ENCODE data around the gene SSBP2.
"Not testable (repeated sequence)": the region's sequence is repeated elsewhere in the genome, so short reads cannot be mapped to it uniquely, and the experiment has no call there.

SSBP2 gene

DNA sequence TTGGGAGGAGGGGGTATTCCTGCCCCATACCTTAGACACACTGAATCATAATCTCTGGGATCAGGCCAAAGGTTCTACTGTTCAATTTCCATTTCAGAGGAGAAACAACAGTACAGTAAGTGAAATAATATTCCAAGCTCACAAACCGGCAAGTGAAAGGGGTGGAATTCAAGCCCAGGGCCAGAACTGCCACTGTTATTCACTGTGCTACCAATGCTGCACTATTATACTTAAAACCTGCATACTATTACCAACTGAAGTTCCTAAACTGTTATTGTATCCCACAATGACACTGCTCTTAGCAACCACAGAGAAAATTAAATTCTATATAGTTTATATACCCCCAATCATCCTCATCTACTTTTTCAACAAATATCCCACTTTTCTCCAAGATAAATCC, 24.6 kb downstream of the SSBP2 start:
- no peak for DNase-seq

DNA sequence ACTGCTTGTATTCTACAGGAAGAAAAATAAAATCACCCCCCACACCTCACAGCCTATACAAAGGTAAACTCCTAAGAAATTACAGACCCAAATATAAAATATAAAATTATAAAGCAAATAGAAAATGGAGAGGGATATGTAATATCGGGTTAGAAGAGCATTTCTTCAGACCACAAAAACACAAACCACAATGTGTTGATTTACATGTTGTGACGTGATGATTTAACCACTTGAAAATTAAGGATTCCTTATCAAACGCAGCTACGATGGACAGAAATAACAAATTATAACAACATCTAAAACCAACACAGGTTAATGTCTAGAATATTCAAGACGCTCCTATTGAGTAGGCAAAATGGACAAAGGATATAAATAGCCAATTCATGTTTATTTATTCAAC, 26.3 kb downstream of the SSBP2 start:
- no peak for DNase-seq

GRCh38 chr5:81724108-81724507, 26.8 kb downstream of the SSBP2 start:
- DNase-seq: no peak

DNA sequence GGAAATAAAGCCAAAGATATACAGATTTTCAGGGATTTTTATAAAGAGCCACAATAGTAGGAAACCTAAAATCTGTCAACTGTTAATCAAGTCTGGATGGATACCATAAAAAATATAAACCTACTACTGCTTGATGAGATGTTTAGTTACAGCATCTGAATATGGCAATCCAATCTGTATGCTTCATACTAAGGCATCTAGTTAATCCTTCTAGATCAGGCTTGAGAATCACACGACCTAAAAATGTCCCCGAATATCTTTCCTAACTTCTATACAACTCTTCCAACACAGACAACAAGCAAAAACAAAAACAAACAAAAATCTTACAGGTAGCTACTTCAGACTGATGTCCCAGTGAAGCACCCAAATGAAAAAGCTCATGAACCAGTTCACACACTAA, 29.8 kb downstream of the SSBP2 start:
- DNase-seq: no peak

GRCh38 chr5:81719743-81720345, 31.1 kb downstream of the SSBP2 start:
- no peak for DNase-seq

GRCh38 chr5:81718300-81718699, 32.6 kb downstream of the SSBP2 start:
- DNase-seq: no peak

- DNase-seq: no peak
These were observed 33.0 kb downstream of the SSBP2 start for GRCh38 chr5:81717860-81718259.

- DNase-seq: no peak
These were observed 33.7 kb downstream of the SSBP2 start for GRCh38 chr5:81717226-81717625.

DNA sequence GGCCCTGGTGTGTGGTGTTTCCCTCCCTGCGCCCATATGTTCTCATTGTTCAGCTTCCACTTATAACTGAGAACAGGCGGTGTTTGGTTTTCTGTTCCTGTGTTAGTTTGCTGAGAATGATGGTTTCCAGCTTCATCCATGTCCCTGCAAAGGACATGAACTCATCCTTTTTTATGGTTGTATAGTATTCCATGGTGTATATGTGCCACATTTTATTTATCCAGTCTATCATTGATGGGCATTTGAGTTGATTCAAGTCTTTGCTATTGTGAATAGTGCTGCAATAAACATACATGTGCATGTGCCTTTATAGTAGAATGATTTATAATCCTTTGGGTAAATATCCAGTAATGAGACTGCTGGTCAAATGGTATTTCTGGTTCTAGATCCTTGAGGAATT, 36.8 kb downstream of the SSBP2 start:
- DNase-seq: not testable (repeated sequence)

GRCh38 chr5:81708889-81709288, 42.0 kb downstream of the SSBP2 start:
- no peak for DNase-seq

DNA sequence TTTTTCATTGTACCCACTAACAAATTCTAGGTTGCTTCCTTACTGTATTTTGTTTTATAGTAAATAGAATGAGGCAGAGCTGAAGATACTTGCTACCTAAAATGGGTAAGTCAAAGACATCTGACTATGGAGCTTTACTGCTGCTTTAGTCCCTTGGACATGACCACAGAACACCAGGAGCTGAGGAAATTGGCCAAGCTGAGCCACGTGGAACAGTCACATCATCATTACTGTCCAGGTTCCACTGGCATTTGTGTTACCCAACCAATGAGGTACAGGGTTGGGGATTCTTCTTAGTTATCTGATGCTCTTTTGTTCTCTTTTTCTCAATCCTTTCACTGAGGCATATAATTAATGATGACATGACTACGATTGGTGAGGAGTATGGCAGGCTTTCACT, 47.1 kb downstream of the SSBP2 start:
- no peak for DNase-seq

DNA sequence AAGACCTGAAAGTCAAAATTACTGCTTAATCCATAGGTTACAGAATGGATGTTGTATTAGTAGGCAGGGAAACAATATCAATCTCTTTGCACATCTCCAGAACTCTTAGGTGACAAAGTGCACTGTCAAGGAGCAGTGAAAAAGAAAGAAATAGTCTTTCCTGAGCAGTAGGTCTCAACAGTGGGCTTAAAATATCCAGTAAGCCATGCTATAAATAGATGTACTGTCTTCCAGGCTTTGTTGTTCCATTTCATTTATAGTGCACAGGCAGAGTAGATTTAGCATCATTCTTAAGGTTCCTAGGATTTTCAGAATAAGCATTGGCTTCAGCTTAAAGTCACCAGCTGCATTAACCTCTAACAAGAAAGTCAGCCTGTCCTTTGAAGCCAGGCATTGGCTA, 50.7 kb downstream of the SSBP2 start:
- no peak for DNase-seq

DNA sequence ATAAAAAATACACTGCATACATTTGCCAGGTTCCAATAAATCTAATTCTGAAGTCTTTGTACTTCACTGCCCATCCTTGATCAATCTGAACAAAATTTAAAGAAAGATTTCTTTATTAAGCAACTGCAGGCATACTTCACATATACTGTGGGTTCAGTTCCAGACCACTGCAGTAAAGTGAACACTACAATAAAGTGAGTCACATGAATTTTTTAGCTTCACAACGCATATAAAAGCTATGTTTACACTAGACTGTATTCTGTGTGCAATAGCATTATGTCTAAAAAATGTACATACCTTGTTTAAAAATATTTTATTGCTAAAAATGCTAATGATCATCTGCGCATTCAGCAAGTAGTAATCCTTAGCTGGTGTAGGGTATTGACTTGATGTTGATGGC, 52.1 kb downstream of the SSBP2 start:
- DNase-seq: no peak

DNA sequence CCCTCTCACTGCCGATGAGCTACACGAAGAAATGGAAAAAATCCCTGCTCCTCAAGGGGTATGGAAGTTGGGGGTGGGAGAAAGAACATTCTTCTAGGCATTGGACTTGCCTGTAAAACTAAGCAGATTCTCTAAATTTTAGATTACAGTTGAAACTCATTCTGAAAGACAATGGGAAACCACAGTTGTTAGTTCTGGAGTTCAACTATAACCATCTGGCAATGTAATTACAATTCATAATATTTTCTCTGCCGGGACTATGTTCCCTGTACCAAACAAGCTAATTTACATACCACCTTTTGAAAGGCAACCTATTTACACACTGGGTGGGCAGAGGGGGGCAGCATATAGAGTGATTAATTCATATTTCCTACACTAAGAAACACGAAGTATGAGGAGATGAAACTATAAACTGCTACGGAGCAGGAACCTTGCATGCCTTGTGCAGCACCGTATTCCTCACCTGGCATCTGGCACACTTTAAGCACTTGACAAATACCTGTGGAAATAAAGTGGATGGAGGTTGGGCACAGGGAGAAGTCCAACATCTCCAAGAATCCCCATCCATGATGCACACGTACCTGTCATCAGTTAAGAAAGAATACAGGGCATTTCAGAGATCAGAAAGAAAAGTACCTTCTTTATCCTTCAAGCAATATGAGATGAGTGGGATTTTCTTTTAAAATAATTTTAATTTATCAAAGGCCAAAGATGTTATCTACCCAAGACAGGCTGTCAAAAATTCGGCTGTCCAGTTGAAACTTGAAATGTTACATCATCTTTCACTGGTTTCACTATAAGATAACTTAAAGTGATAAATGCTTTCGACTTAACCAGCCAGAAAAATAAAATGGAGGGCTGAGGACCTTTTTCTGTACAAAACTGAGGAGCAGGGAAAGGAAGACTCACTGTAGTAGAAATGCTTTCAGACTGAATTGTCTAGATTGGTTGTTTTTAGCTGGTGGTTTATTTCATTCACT, 54.2 kb downstream of the SSBP2 start:
- no peak for DNase-seq

- DNase-seq: no peak
These were observed 56.2 kb downstream of the SSBP2 start for GRCh38 chr5:81694726-81695125.

GRCh38 chr5:81688215-81688614, 62.7 kb downstream of the SSBP2 start:
- DNase-seq: no peak

GRCh38 chr5:81687292-81687691, 63.6 kb downstream of the SSBP2 start:
- DNase-seq: no peak

GRCh38 chr5:81685471-81685870, 65.4 kb downstream of the SSBP2 start:
- no peak for DNase-seq

DNA sequence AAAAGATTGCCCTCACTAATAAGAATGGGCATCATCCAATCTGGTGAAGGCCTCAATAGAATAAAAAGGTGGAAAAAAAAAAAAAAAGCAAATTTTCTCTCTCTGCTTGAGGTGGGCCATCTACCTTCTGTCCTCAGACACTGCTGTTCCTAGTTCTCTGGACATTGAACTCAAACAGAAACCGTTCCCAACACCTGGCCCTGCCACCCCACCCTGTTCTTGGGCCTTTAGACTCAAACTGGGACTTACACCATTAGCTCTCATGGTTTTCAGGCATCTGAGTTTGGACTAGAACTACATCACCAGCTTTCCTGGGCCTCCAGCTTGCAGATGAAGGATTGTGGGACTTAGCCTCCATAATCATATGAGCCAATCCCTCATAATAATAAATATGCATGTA, 71.0 kb downstream of the SSBP2 start:
- no peak for DNase-seq

- DNase-seq: no peak
These were observed 75.5 kb downstream of the SSBP2 start for GRCh38 chr5:81675420-81675819.

DNA sequence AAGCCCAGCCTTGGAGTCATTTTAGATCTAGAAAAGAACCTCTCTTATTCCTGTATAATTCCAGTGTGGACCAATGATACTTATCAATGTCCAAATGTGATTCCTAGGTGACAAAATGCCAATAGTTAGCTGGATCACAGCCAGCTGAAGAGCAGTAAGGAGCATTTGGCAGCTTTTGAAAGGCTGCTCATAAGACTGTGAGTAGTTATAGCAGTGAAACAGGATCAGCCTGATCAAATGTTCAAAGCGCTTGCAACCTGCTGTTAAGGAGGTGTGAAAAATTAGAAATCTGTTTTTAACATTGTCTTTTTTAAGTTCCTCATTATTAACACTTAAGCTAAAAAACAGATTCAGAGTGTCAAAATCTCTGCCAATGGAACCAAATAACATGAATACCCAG, 85.1 kb downstream of the SSBP2 start:
- DNase-seq: no peak

- not testable (repeated sequence) for DNase-seq
These were observed 90.3 kb downstream of the SSBP2 start for GRCh38 chr5:81660624-81661023.

DNA sequence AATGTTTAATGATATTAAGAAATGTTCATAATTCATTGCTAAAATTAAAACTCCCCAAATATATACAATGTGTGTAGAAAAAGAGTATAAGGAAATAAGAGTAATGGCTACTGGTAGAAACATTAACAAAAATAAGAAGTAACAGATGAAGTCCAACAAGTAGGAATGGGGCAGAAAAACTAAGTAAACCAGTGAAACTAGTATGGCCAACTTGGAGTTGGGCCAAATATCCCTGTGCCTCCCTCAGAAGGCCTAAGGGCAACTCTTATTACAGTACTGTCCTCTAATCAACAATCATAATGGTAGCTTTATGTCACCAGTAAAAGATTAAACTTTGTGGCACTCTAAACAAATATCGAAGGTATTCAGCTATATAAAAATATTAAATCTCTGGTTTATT, 93.5 kb downstream of the SSBP2 start:
- no peak for DNase-seq

- DNase-seq: no peak
These were observed 94.1 kb downstream of the SSBP2 start for GRCh38 chr5:81656783-81657182.

- no peak for DNase-seq
These were observed 99.9 kb downstream of the SSBP2 start for GRCh38 chr5:81650987-81651386.
